Activated CD4-positive, alpha-beta T cell treated with anti-CD3 and anti-CD28 coated beads for 1 hour (primary cell): ENCODE measurements around the gene TMEM151A.
A peak's percentile ranks its signal among the peaks of the same experiment; 100 is the strongest.

ENCODE experiments used
- DNase-seq: peaks from one replicate; pipeline ENCODE4 v3.0.0-alpha.2; 2020

TMEM151A gene

DNA sequence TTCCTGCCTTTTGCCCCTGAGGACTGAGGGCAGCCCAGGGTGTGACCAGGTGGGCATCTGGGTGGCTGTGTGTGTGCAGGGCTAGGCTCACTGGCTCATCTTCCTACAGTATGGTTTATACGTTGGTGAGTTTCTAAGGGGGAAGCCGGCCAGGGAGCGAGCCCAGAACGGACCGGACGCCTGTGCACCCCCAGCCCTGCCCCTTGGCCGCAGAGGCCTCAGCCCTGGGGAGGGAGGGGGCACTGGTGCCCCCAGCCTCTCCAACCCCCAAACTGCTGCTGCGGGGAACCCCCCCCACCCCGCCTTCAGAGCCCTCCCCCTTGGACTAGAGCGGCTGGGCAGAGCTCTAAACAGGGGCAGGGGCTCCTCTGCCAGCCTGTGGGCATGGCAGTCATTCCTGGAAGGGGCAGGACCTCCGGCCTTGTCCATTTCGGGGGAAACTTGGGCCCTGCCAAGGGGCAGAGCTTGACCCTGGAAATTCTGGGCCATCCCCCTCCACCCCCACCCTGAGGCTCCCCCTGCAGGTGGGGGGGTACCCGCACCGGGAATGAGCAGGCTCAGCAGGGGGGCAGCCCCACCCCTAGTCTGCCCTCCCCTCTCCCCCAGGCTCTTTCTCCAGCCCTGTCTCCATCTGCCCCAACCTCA, 8.1 kb upstream of the TMEM151A start:
- DNase-seq, result no peak

- no peak for DNase-seq
These were observed 7.1 kb upstream of the TMEM151A start for GRCh38 chr11:66284526-66285078.

GRCh38 chr11:66285250-66285947, 6.3 kb upstream of the TMEM151A start:
- no peak for DNase-seq

DNA sequence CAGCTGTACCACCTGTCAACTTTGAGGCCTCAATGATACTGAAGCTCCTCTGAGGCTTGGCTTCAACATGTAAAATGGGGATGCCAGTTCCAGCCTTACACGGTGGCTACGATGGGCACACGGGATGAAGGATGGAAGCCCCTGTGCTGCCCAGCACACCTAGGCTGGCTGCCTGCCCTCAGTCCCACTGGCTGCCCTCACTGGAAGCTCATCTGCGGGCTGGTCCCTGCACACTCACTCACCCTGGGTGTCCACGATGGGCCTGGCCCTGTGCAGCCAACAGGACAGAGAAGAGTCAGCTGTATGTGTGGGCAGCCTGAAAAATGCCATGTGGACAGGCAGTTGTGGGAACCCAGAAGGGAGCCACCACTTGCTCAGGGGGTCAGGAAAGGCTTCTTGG, 5.0 kb upstream of the TMEM151A start:
- DNase-seq, result no peak

DNA sequence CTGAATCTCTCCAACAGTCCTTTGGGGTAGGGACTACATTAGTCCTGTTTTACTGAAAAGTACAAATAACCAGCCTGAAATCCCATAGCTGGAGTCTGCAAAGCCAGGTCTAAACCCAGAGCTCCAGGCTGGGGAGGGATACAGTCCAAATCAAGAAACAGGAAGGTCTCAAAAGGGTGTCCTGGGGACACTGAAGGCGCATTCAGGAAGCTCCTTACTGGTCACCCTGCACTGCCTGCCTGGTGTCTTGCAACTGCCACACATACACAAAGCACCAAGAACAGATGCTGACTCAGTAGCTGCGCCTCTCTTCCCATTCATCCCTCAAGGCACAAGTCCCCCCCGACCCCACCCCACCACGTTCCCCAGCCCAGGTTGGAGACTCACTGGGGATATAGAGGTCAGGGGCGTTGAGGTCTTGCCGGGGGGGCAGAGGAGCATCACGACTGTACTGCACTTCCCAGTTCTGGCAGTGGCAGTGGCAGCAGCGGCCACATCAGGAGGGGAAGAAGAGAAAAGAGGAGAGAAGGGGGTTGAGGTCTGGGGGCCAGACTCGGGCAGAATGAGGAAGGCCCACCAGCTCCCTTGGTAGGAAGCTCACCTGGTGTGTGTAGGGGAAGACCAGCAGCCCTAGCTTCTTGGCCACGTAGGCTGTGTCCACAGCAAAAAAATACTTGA, 4.3 kb upstream of the TMEM151A start:
- DNase-seq, result no peak

GRCh38 chr11:66287889-66288670, 3.6 kb upstream of the TMEM151A start:
- DNase-seq, result no peak

- peak; percentile 97 for DNase-seq
These were observed 2.8 kb upstream of the TMEM151A start, which contains the start of gene YIF1A for GRCh38 chr11:66288671-66289547. Gene YIF1A, minus strand, starts transcription at chr11:66289143. Its CDS starts 158 bp downstream, at chr11:66288985.

DNA sequence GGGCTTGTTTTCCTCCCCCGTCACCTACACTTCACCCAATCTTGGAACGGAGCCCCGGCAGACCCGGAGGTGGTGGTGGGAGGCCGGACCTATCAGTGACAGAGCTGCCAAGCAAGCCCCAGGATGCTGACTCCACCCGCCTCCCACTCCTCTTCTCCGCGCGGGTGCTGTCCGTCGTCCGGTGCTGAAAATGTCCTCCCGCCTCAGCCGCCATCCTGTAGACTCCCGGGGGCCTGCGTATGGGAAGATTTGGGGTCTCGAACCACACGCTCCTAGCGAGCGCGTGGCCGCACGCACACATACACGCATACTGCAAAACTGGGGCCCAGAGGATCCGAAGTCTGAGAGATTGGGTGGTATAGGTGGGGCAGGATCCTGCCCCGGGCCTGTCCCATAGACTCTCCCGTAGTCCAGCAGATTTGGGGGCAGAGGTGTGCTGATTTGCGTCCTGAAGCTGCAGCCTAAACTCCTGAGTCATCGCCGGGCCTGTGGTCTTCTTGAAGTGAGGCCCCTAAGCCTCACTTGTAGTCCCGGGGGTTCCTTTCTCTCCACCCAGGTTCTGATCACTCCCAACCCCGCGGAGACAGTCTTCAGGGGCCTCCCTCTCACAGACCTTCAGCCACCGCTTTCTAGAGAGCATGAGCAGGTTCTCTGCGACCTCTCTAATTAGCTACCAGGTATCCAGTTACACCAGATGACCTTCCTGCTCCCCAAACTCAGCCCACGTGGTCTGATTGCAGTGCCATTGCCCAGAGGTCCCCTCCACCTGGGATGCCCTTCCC, 2.0 kb upstream of the TMEM151A start:
- no peak for DNase-seq

- DNase-seq, result no peak
These were observed 1.4 kb upstream of the TMEM151A start for GRCh38 chr11:66290330-66290621.

DNA sequence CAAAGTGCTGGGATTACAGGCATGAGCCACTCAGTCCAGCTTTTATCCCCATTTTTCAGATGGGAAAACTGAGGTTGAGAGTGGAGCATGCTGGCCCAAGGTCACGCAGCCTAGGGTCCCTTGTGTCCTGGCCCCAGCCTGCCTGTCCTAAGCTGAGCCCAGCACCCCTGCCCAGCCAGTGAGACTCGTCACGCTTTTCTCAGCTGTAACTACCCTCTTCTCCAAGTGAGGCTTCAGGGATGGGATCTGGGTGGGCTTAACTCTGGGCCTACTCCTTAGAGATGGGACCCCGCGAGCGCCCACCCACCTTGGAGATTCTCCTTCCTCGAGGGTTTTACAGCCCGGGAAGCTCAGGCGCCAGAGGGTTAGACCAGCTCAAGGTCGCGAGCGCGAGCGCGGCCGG, 390 bp upstream of the TMEM151A start:
- DNase-seq, result no peak

DNA sequence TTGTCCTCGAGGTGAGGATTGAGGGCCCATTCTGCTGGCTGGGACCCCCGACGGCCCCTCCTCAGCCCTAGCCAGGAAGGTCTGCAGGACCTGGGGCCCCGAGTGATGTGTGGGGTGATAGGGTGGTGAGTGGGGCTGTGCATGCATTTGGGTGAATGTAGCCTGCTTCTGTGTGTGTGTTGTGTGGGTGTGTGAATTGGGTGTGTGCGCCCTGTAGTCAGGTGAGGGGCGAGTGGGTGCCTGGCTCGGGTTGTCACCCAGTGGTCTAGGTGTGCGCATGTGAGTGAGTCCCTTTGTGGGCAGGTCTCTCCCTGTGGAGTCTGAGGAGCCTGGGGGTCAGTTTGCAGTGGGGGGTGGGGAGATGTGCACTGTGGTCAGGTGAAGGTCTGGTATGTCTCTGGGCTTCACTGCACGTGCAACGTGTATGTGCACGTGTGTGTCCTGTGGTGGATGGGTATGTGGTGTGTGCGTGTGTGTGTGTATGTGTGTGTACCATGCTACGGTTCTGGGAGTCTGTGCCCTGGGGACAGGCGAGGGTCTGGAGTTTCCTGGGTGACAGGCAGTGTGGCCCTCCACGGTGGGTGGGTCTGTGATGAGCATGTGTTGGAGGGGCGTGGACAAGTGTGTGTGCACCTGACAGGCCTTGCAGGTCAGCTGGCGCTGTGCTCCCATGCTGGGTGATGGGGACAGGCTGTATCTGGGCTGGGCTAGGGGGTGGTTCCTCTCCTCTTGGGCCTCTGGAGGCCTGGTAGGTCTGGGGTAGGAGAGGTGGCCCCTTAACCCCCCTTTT, 1.0 kb downstream of the TMEM151A start:
- no peak for DNase-seq

DNA sequence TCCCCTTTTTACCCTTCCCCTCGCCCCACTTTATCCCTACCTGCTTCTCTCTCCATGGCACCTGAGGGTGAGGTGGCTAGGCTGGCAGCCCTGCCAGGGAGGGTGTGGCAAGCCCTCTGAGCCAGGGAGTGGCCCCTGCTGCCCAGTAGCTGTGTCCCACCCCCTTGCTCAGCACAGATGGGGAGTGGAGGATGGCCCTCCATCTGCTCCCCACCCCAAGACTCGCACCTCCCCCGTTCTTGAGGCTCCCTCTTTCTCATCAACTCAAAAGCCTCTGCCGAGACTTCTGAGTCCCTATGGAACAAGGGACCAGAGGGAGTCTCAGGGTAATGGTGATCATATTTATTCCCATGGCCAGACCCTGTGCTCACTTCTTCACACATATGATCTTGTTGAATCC, 1.7 kb downstream of the TMEM151A start:
- no peak for DNase-seq

- no peak for DNase-seq
These were observed 2.3 kb downstream of the TMEM151A start for GRCh38 chr11:66293777-66294625.

- DNase-seq, result no peak
These were observed 3.2 kb downstream of the TMEM151A start for GRCh38 chr11:66294626-66295620.

DNA sequence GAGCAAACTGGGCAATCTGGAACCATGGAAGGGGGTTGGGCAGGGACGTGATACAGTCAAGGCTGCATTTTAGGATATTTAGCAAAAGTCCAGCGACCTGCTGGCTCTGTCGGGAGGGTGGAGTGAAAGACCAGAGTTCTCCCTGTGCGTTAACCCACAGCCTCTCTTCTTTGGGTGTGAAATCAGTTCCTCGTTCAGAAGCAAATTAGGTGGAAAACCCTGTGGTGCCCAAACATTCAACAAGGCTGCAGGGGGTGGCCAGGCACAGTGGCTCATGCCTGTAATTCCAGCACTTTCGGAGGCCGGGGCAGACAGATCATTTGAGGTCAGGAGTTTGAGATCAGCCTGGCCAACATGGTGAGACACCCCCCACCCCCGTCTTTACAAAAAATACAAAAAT, 5.9 kb downstream of the TMEM151A start:
- DNase-seq, result no peak

GRCh38 chr11:66299186-66299585, 7.5 kb downstream of the TMEM151A start:
- no peak for DNase-seq

DNA sequence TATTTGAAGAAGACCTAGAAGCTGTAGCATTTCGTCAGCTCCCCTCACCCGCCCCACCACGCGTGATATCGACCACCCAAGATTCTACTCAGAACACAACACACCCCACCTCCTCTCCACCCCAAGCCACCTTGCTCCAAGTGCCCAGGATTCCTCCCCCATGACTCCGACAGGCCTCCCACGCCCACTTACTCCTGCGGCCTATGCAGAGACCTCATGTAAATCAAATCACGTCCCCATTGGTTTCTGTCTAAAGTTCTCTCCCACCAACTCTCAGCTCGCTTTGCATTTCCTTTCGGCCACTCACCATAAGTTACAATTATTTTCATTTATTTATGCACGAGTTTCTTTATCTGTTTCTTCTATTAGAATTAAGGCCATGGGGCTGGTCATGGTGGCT, 11.0 kb downstream of the TMEM151A start:
- no peak for DNase-seq

- DNase-seq, result no peak
These were observed 17.8 kb downstream of the TMEM151A start for GRCh38 chr11:66309475-66309874.
